Karpas-422 (cell line): ENCODE measurements around the gene IPMK. TPM values are rescaled to one million over a fixed set of nuclear protein-coding genes. Genes with fewer than 3 reads are reported as not detected.
"Not testable (repeated sequence)": the region's sequence is repeated elsewhere in the genome, so short reads cannot be mapped to it uniquely, and the experiment has no call there.

ENCODE experiments used
- DNase-seq: peaks from one replicate; pipeline ENCODE4 v3.0.0-alpha.2; 2015
- H2AFZ ChIP-seq: fragments of 200-600 bp; sonication (generic); 2 replicates; pipeline ENCODE4 v1.6.1; 2014; ENCODE audit warnings: antibody characterized with exemption, low read length, mixed read lengths
- H3K27ac ChIP-seq: fragments of 200-600 bp; sonication (generic); 2 replicates; pipeline ENCODE4 v1.5.1; 2014; ENCODE audit warnings: mild to moderate bottlenecking, low read length, moderate library complexity
- H3K27me3 ChIP-seq: fragments of 200-600 bp; sonication (generic); 2 replicates; pipeline ENCODE4 v1.6.1; 2014; ENCODE audit warnings: low read length, mixed read lengths
- H3K36me3 ChIP-seq: fragments of 200-600 bp; sonication (generic); 2 replicates; pipeline ENCODE4 v1.6.1; 2014; ENCODE audit warnings: low read length, mixed read lengths; ENCODE audit not compliant: insufficient read depth
- H3K4me1 ChIP-seq: fragments of 200-600 bp; sonication (generic); 2 replicates; pipeline ENCODE4 v1.6.1; 2014; ENCODE audit warnings: mild to moderate bottlenecking, low read length, mixed read lengths
- H3K4me2 ChIP-seq: fragments of 200-600 bp; sonication (generic); 2 replicates; pipeline ENCODE4 v1.6.1; 2014; ENCODE audit warnings: low read length, low read depth, mild to moderate bottlenecking; ENCODE audit not compliant: poor library complexity, severe bottlenecking
- H3K4me3 ChIP-seq: fragments of 200-600 bp; sonication (generic); 2 replicates; pipeline ENCODE4 v1.5.1; 2014; ENCODE audit warnings: mild to moderate bottlenecking, antibody characterized with exemption, low read length, mixed read lengths
- H3K79me2 ChIP-seq: fragments of 200-600 bp; sonication (generic); 2 replicates; pipeline ENCODE4 v1.6.1; 2014; ENCODE audit warnings: mild to moderate bottlenecking, low read length, mixed read lengths
- H3K9ac ChIP-seq: fragments of 200-600 bp; sonication (generic); 2 replicates; pipeline ENCODE4 v1.6.0; 2014; ENCODE audit warnings: low read length
- H3K9me2 ChIP-seq: fragments of 200-600 bp; sonication (generic), shearing (Covaris generic); replicated peaks from 2 replicates; pipeline ENCODE4 v1.6.0; 2014; ENCODE audit warnings: mild to moderate bottlenecking, low read length, moderate library complexity; ENCODE audit not compliant: insufficient read depth
- H3K9me3 ChIP-seq: fragments of 300-700, 200-600 bp; sonication (generic); 2 replicates; pipeline ENCODE4 v1.6.1; 2014; ENCODE audit warnings: low read length, mixed read lengths
- H4K20me1 ChIP-seq: fragments of 200-600 bp; sonication (generic); 2 replicates; pipeline ENCODE4 v1.6.1; 2014; ENCODE audit warnings: mild to moderate bottlenecking, antibody characterized with exemption, low read length, low read depth; ENCODE audit not compliant: insufficient read depth
- total RNA-seq: library from RNA; depleted of rRNA; stranded (reverse); fragments of >200 nt; shearing (Covaris generic); gene quantifications from 2 replicates; pipeline ENCODE4 v1.2.3, GENCODE V29; 2014; ENCODE audit warnings: low replicate concordance

IPMK gene
- total RNA-seq, 1 experiment from 2014 or later = 25.2 TPM

DNA sequence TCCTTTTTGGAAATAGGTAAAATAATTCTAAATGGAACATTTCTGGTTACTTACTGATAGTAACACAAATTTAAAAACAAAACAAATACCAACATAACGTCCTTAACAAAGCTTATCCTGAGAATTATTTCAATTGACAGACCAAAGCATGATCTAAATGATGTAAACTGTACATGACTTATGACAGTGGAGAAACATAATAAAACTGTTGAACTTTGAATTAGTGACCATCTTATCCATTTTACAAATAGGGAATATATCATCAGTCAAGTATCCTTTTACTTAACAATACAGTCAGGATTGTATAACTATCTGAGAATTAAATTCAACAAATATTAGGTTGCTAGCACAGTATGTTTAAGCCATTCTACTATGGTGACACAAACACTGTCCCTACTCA lies 2.4 kb downstream of the IPMK start:
- Histone ChIP-seq H3K79me2 (peaks cover 90% of the 10 kb centered on the region), H3K36me3 (peaks cover 7% of the 10 kb centered on the region), H3K27me3 (no peaks in the 10 kb centered on the region), H3K4me3 (peak overlapping the region; percentile 81), H3K4me1 (peaks cover 32% of the 10 kb centered on the region), H4K20me1 (no peaks in the 10 kb centered on the region), H3K9ac (peak overlapping the region; percentile 85), H2AFZ (no peak overlapping the region), H3K9me2 (no peaks in the 10 kb centered on the region), H3K27ac (peak overlapping the region; percentile 80), H3K9me3 (no peaks in the 10 kb centered on the region), H3K4me2 (peak overlapping the region; percentile 99)
- no peak for DNase-seq

DNA sequence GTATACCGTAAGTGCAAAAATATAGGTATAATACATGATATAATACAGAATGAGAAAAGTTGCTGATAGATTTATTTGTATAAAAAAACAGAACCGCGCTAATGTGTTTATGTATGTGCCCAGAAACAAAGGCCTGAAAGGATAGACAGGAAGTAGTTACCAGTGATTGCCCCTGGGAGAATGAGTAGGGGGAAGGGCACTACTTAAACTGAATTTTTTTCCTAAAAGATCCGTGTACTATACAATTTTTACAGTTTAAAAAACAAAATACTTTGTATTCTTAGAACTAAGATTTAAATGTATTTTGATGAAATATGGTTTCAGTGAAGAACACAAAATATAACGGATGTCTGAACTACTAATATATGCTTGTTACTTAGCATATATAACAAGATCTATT lies 2.9 kb downstream of the IPMK start:
- DNase-seq = peak; percentile 62
- H3K4me2 ChIP-seq = peak overlapping the region; percentile 99
- no peaks in the 10 kb centered on the region for H3K27me3 ChIP-seq
- peaks cover 12% of the 10 kb centered on the region for H3K36me3 ChIP-seq
- H3K9ac ChIP-seq = peak overlapping the region; percentile 85
- H3K4me3 ChIP-seq = peak overlapping the region; percentile 81
- peaks cover 90% of the 10 kb centered on the region for H3K79me2 ChIP-seq
- H3K9me3 ChIP-seq = no peaks in the 10 kb centered on the region
- peak overlapping the region; percentile 80 for H3K27ac ChIP-seq
- peaks cover 30% of the 10 kb centered on the region for H3K4me1 ChIP-seq
- no peak overlapping the region for H2AFZ ChIP-seq
- H4K20me1 ChIP-seq = no peaks in the 10 kb centered on the region
- no peaks in the 10 kb centered on the region for H3K9me2 ChIP-seq

DNA sequence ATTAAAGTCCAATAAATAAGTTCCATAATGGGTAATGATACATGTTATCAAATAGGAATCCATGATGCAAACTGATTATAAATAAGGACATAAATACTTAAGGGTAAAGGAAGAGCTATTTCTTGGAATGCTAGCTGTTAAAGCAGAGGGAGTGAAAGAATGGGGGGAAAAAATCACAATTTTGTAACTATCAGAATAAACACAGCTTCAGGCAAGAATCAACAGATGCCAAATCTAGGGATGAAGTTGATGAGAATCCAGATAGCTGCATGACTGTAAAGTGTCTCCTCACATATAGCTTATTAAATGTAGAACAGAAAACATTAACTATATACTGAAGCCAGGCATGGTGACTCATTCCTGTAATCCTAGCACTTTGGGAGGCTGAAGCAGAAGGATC lies 4.9 kb downstream of the IPMK start:
- Histone ChIP-seq H3K9ac (no peak overlapping the region), H3K9me2 (no peaks in the 10 kb centered on the region), H3K9me3 (no peaks in the 10 kb centered on the region), H3K36me3 (peaks cover 21% of the 10 kb centered on the region), H3K4me3 (no peak overlapping the region), H3K27me3 (no peaks in the 10 kb centered on the region), H4K20me1 (no peaks in the 10 kb centered on the region), H3K79me2 (peaks cover 99% of the 10 kb centered on the region), H3K27ac (no peak overlapping the region), H2AFZ (no peak overlapping the region), H3K4me1 (peaks cover 22% of the 10 kb centered on the region), H3K4me2 (no peak overlapping the region)
- DNase-seq = no peak

DNA sequence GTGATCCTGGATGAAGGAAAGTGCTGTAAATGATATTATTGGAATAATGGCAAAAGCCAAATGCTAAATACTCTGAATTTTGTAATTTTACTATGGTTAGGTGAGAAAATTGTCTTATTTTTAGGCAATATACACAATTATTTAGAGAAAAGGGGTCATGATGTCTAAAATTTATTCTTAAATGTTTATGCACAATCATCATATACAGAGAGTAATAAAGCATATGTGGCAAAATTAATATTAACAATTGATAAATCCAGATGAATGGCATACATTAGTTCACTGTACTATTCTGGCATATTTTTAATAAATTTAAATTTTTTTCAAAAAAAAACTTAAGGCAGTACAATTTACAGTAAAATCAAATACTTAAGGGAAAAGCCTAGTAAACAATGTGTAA lies 7.4 kb downstream of the IPMK start:
- Histone ChIP-seq H3K4me2 (no peak overlapping the region), H3K9ac (no peak overlapping the region), H3K9me2 (no peaks in the 10 kb centered on the region), H3K79me2 (peaks cover 100% of the 10 kb centered on the region), H4K20me1 (no peaks in the 10 kb centered on the region), H3K36me3 (peaks cover 32% of the 10 kb centered on the region), H3K4me3 (no peak overlapping the region), H3K27me3 (no peaks in the 10 kb centered on the region), H2AFZ (no peak overlapping the region), H3K4me1 (peaks cover 16% of the 10 kb centered on the region), H3K27ac (no peak overlapping the region), H3K9me3 (no peaks in the 10 kb centered on the region)
- no peak for DNase-seq

DNA sequence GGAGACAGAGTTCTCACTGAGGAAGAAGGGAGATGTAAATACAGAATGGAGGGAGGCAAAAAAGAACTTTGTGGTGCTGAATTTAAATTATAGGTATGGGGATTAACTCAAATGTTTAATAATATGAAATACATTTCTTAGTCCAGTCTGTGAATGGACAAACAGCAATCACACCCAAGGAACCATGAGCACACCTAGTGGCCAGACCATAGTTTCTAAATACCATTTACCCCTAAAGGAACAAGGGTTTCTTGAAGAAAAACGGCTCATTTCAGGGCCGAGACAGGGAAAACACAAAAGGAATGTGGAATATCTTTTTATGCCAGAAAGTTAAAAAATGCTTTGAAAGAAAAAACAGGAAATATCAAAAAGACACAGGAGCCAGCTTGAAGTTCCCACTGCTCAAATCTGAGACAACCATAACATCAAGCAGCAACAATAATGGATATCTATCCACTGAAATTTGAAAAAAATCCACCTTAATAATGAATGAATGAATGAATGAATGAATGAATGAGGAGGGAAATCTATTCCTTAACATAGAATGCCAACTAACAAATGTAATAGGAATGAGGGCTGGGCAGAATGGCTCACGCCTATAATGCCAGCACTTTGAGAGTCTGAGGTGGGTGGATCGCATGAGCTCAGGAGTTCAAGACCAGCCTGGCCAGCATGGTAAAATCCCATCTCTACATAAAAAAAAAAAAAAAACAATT lies 8.6 kb downstream of the IPMK start:
- H3K9ac ChIP-seq = no peak overlapping the region
- no peak overlapping the region for H3K4me3 ChIP-seq
- no peaks in the 10 kb centered on the region for H3K9me3 ChIP-seq
- no peaks in the 10 kb centered on the region for H4K20me1 ChIP-seq
- peaks cover 4% of the 10 kb centered on the region for H3K4me1 ChIP-seq
- H3K27ac ChIP-seq = no peak overlapping the region
- no peak for DNase-seq
- no peak overlapping the region for H2AFZ ChIP-seq
- no peak overlapping the region for H3K4me2 ChIP-seq
- H3K79me2 ChIP-seq = peaks cover 100% of the 10 kb centered on the region
- no peaks in the 10 kb centered on the region for H3K9me2 ChIP-seq
- no peaks in the 10 kb centered on the region for H3K27me3 ChIP-seq
- H3K36me3 ChIP-seq = peaks cover 29% of the 10 kb centered on the region

DNA sequence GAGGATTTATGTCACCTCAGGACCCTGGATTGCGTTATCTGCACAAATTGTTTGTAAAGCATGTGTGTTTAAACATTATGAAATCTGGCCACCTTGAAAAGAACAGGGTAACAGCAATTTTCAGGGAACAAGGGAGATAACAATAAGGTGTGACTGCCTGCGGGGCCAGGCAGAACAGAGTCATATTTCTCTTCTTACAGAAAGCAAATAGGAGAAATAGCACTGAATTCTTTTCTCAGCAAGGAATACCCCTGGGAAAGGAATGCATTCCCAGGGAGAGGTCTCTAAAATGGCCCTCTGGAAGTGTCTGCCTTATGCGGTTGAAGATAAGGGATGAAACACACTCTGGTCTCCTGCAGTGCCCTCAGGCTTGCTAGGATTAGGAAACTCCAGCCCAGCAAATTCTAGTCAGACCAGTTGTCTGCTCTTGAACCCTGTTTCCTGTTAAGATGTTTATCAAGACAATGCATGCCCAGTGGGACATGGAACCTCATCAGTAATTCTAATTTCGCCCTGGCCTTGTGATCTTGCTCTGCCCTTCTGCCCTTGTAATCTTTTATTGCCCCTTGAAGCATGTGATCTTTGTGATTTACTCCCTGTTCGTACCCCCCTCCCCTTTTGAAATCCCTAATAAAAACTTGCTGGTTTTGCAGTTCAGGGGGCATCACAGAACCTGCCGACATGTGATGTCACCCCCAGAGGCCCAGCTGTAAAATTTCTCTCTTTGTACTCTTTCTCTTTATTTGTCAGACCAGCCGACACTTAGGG lies 11.5 kb downstream of the IPMK start:
- H3K27me3 ChIP-seq, H3K4me3 ChIP-seq, H4K20me1 ChIP-seq, H3K27ac ChIP-seq, H3K9ac ChIP-seq, H3K9me2 ChIP-seq, H3K4me1 ChIP-seq, H3K4me2 ChIP-seq, H3K9me3 ChIP-seq, H2AFZ ChIP-seq, DNase-seq: not testable (repeated sequence)
- Histone ChIP-seq H3K79me2 (peaks cover 99% of the 10 kb centered on the region), H3K36me3 (peaks cover 25% of the 10 kb centered on the region)

DNA sequence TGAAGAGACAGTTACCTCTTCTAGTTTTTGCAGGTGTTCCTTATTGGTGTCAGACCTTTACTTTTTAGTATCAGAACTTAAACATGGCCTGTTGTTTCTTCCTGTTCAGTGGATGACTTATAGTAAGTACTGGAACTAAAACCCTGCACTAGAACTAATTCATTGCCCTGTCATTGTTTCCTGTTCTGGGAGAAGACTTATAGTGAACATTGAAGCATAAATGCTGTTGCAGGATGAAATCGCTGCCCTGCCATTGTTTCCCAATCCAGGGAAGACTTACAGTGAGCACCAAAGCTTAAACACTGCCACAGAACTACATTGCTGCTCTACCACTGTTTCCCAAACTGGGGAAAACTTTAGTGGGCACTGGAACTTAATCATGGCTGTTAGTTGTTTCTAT lies 13.1 kb downstream of the IPMK start:
- H3K9me2 ChIP-seq = no peaks in the 10 kb centered on the region
- peaks cover 99% of the 10 kb centered on the region for H3K79me2 ChIP-seq
- H3K9ac ChIP-seq = no peak overlapping the region
- H2AFZ ChIP-seq = no peak overlapping the region
- H4K20me1 ChIP-seq = no peaks in the 10 kb centered on the region
- no peaks in the 10 kb centered on the region for H3K27me3 ChIP-seq
- no peak overlapping the region for H3K4me2 ChIP-seq
- H3K4me3 ChIP-seq = no peak overlapping the region
- peaks cover 20% of the 10 kb centered on the region for H3K36me3 ChIP-seq
- H3K27ac ChIP-seq = no peak overlapping the region
- DNase-seq = no peak
- H3K4me1 ChIP-seq = no peaks in the 10 kb centered on the region
- no peaks in the 10 kb centered on the region; the same call in 1 of the 2 replicates for H3K9me3 ChIP-seq

DNA sequence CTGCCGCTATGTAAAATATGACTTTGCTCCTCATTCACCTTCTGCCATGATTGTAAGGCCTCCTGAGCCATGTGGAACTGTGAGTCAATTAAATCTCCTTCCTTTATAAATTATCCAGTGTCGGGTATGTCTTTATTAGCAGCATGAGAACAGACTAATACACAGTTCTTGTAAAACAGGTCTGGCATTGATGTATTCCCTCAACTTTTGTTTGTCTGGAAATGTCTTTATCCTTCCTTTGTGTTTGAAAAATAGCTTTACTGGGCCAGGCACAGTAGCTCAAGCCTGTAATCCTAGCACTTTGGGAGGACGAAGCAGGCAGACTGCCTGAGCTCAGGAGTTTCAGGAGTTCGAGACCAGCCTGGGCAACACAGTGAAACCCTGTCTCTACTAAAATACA lies 14.5 kb downstream of the IPMK start:
- Histone ChIP-seq H3K4me2 (no peak overlapping the region), H3K27me3 (no peaks in the 10 kb centered on the region), H3K9me3 (no peaks in the 10 kb centered on the region; the same call in 1 of the 2 replicates), H3K9ac (no peak overlapping the region), H3K79me2 (peaks cover 99% of the 10 kb centered on the region), H4K20me1 (no peaks in the 10 kb centered on the region), H2AFZ (no peak overlapping the region), H3K4me1 (no peaks in the 10 kb centered on the region), H3K9me2 (no peaks in the 10 kb centered on the region), H3K27ac (no peak overlapping the region), H3K36me3 (peaks cover 11% of the 10 kb centered on the region; the same call in 1 of the 2 replicates), H3K4me3 (no peak overlapping the region)
- no peak for DNase-seq
